HG02938 (cell line): ENCODE results near the gene LAG3.

Experiments used
- ATAC-seq: cut with Tn5 transposase; IDR thresholded peaks from one replicate; pipeline ENCODE4 v1.9.1; 2021; ENCODE audit warnings: mild to moderate bottlenecking, moderate library complexity; ENCODE audit not compliant: unreplicated experiment

The LAG3 gene

DNA sequence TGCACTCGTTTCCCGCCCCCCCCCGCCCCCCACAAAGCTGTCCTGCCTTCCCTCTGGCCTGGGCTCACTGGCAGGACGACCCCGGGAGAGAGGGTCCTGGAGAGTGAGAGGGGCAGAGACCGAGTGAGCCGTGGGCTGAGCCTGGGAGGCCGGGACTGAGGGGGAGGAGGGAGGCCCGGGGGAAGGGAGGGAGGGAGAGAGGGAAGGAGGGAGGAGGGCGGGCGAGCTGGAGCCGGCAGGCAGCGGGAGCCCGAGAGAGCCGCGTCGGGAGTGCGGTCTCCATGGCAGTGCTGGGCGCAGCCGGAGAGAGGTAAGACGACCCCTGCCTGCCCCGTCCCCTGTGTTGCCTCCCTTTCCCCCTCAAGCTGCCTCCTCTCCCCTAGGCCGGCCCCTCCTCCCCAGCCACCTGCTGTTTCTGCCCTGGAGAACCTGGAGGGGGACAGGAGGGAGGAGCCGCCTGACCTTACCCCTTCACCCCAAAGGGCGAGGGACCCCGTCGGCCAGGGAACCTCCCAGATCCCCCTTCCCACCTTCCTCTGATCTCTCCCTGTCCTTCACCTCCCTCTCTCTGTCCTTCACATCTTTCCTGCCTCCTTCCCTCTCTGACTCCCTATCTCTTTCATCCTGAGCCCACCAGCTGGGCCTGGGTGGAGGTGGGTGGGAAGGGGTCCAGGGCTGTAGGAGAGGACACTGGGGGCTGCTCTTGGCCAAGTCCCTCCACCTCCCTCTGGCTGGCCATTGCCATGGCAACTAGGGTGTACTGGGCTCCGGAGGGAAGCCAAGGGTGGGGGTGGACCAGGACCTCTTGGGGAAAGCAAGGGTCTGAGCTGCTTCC, 49.5 kb downstream of the LAG3 start, which contains the start of gene GPR162:
TSS of gene GPR162 (plus strand) at position 231 of the 835 bp plus-strand sequence. CDS start 2,078 bp downstream, outside the sequence.
- ATAC-seq = no peak

DNA sequence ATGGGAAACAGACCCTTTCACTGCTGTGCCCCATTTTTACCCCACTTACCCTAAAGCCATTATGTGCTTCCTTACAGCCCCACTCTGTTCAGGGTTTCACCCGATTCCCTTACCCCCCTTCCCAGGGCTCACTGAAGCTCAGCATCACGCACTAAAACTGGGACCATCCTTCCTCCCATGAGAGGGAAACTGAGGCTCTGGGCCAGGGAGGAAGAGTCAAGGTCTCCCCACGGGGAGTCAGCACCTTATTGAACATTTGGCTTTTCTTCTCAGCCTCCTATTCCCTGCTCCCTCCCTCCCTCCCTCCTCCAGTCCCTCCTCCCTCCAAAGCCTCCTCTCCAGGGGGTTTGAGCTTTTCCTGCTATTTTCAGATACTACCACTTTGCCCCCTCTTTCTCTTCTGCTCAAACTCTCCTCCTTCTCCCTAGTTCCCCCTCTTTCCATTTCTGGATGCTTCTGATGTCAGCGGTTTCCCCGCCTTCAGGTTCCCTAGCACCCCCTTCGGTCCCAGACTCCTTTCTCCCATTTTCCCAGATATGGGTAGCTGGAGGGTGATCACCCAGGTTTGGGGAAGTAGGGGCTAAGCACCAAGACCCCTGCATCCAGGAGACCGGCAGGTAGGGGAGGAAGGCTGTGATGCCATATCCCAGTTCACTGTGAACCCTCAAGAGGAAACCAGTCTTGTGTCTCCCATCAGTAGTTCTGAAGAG, 50.3 kb downstream of the LAG3 start:
- ATAC-seq = no peak

DNA sequence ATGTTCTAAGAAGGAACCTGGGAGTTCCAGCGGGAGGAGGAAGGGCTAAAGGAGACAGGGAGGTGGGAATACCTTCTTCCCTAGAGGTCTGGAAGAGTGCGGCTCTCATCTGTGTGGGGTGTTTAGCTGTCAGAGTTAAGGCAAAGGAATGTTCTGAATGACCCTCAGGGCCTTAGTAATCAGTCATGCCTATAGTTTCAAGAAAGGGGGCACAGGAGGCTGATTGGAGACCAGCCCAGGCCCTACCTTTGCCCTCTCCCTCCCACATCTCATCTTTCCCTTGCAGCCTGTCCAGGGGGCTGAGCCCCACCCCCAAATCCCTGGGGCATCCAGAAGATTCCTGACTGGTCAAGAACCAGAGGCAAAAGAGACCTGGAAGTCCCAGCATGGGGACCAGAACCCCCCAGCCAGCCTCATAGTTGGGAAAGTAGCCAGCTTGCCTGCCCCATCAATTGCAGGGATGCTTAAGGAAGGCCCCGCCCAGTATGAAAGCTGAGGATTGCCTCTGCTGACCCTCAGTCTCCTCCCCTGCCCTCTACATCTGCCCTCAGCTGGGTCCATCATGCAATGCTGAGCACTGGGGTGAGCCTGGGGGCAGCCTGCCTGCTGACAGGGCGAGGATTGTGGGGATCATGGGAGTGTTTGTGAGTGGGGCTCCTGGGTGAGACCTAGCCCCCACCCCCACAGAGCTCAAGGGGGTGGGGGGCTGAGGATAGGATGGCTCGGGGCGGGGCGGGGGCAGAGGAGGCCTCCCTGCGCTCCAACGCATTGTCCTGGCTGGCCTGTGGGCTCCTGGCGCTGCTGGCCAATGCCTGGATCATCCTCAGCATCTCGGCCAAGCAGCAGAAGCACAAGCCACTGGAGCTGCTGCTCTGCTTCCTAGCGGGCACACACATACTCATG, 51.1 kb downstream of the LAG3 start:
- ATAC-seq = no peak

DNA sequence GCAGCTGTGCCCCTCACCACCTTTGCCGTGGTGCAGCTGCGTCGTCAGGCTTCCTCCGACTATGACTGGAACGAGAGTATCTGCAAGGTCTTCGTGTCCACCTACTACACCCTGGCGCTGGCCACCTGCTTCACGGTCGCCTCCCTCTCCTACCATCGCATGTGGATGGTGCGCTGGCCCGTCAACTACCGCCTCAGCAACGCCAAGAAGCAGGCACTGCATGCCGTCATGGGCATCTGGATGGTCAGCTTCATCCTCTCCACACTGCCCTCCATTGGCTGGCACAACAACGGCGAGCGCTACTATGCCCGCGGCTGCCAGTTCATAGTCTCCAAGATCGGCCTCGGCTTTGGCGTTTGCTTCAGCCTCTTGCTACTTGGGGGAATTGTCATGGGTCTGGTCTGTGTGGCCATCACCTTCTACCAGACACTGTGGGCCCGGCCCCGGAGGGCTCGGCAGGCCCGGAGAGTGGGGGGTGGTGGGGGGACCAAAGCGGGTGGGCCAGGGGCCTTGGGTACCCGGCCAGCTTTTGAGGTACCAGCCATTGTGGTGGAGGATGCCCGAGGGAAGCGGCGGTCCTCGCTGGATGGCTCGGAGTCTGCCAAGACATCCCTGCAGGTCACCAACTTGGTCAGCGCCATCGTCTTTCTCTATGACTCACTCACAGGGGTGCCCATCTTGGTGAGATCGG, 51.9 kb downstream of the LAG3 start:
- ATAC-seq = no peak

DNA sequence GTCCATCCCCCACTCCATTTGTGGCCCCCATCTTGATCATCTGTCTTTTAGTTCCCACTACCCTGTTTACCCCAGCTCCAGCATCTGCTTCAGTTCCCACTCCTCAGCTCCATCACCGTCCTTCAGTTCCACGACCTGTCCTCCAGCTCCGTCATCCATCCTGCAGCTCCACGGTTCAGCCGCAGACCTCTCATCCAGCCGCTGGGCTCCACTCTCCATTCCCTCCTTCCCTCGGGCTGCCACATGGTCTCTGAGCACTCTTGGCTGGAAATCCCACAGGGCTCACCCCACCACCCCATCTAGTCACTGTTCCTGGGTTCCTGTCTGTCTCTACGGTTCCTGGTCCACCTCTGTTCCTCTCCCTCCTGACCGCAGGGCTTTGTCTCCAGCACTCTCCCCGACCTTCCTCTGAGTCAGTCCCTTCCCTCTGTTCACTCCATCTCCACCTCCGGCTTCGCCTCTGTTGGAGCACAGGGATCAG, 52.6 kb downstream of the LAG3 start:
- ATAC-seq = no peak

DNA sequence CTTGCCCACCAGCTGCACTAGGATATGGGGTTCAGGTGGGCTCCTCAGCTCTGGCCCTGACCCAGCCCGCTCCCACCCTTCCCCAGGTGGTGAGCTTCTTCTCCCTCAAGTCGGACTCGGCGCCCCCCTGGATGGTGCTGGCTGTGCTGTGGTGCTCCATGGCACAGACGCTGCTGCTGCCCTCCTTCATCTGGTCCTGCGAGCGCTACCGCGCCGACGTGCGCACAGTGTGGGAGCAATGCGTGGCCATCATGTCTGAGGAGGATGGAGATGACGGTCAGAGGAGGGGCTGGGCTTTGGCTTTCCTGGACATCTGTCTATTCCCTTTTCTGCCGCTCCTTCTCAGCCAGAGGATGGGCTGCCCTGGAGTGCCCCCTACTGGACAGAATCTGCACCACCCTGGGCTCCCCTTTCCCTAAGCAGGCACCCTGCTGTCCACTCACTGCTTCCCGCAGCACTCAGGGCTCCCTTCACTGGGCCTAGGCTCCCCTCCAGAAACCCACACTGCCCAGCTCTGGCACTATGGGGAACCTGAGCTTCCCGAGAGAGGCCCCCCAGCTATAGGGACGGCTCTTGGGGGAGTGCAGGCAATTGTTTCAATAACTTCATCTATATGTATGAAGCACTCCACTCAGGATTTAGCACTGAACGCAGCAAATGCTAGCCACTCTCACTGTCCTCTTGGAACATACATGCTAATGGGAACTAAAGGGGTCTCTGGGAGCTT, 53.2 kb downstream of the LAG3 start:
- ATAC-seq = no peak

DNA sequence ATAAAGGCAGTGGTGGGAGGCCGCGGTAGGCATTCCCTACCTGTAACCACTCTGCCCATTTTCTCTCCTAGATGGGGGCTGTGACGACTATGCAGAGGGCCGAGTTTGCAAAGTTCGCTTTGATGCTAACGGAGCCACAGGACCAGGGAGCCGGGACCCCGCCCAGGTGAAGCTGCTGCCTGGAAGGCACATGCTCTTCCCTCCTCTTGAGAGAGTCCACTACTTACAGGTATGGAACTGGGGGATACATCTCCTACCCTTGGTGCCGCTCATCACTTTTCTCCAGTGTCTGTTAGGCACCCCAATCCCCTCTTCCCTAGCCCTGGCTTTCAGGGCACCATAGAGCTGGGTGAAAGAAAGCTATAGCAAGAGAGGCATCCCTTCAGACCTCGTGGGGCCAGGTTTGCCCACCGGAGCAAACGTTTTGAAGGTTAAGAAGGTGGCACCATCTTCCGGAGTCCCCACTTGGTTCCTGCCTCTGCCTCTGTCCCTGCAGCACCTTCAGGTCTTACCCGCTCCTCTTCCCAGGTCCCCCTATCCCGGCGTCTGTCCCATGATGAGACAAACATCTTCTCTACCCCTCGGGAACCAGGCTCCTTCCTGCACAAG, 53.9 kb downstream of the LAG3 start:
- no peak for ATAC-seq

DNA sequence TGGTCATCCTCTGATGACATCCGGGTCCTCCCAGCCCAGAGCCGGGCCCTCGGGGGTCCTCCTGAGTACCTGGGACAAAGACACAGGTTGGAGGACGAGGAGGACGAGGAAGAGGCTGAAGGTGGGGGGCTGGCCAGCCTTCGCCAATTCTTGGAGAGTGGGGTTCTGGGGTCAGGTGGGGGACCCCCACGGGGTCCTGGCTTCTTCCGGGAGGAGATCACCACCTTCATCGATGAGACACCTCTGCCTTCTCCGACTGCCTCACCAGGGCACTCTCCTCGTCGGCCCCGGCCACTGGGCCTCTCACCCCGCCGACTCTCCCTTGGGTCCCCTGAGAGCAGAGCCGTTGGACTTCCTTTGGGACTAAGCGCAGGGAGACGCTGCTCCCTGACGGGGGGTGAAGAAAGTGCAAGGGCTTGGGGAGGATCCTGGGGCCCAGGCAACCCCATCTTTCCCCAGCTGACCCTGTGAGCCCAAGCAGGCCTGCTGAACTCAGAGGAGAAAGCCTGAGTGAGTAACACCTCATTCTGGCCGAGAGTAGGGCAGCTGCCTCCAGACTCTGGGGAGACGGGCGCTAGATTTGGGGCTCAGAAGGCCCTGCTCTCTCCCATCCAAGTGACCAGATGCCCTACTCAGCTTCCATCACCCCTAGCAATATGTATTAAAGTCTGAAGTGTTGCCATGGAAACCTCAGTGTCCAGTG, 54.6 kb downstream of the LAG3 start:
- no peak for ATAC-seq

DNA sequence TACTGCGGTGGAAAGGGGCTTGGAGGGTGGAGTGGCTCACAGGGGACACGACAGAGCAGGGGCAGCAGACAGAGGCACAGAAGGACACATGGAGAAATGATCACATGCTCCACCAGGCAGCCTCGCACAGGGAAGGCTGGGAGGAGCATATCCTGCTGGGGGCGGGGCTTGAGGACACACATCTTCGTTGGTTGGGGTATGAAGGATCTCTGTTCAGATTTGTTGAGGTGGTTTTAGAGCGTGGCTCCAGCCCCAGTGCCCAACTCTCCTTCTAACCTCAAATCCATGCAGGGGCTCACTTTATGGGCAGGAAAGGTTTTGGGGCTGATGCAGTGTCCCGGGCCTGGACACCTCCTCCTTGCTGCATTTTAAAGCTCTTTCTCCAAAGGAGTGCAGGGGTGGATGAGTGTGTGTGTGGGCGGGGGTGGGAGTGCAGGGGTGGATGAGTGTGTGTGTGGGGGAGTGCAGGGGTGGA, 55.2 kb downstream of the LAG3 start:
- ATAC-seq = no peak
